ENCODE results near the gene B4GALT3. TPM values are rescaled to one million over a fixed set of nuclear protein-coding genes. Genes with fewer than 3 reads are reported as not detected.

B4GALT3 gene
- polyA plus RNA-seq, 3 donors, result 16.8 to 50.3 (median 21.0) TPM

DNA sequence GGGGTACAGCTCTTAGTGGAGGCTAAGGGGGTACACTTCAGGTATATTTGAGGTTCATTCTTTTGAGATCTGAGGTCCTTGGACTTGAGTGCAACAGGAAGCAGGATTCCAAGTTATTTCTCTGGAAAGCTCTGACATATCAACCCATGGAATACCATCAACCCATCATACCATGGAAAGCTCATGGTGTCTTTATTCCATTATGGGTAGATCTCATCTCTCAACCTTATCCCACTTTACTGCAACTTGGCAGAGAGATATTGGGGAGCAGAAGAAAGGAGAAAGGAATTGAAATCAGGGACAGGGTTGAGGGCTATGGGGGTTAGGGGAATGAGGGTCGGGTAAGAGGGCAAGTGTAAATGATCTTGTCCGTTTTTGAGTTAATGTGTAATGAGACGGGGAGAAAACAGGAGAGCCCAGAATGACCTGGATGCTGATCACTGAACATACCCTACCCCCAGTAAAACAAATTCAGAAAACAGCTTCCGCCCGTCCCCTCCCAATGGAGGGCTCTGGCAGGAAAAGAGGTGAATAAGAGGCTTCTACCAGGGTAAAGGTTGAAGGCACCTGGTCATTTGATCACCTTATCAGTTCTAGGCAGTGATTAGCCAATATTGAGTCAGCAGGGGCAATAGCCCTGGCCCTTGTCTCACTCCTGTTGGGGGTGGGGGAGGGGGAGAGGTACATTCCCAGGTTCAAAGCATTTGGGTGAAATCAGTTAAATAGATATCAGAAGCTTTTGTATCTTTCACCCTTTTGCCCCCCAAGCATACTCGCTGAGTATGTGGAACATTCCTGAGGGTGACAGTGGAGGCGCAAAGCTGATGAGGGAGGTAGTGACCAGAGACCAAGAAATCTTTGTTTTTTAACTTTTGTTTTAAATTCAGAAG is 46.7 kb upstream of the B4GALT3 start:
- Mint-ChIP-seq H3K27ac (peak overlapping the region in 5 of 7 donors; percentile 4 to 96 (median 79)), H3K27me3 (ENCODE audit: low read depth in 3 of 3) (peaks cover 0 to 5% (median 1%) of the 10 kb centered on the region in 3 donors), H3K4me1 (peaks cover 73% of the 10 kb centered on the region), H3K9me3 (peaks cover 0 to 2% (median 0%) of the 10 kb centered on the region in 7 donors), H3K4me3 (no peak overlapping the region), H3K36me3 (peaks cover 50 to 55% of the 10 kb centered on the region in 2 donors)
- Histone ChIP-seq H3K36me3 (replicated peaks in 1 of 2; ENCODE audit: control insufficient read depth in 1 of 2, insufficient read depth in 2 of 2, low read length in 2 of 2) (peaks cover 20 to 54% of the 10 kb centered on the region in 2 donors), H3K27ac (ENCODE audit: low read depth in 1 of 2, low read length in 2 of 2) (peak overlapping the region in 1 of 2 donors; percentile 37), H3K9ac (ENCODE audit: insufficient read depth, low read length, poor library complexity, severe bottlenecking) (no peak overlapping the region), H4K20me1 (ENCODE audit: insufficient read depth, low read length) (peaks cover 49% of the 10 kb centered on the region), H3K79me2 (ENCODE audit: insufficient read depth, low read length) (peaks cover 20% of the 10 kb centered on the region), H3K4me2 (replicated peaks; ENCODE audit: extremely low read depth, low read length, poor library complexity, severe bottlenecking) (no peak overlapping the region), H3K4me3 (replicated peaks in 1 of 3; ENCODE audit: low read depth in 2 of 3, low read length in 3 of 3) (no peak overlapping the region), H2AFZ (ENCODE audit: insufficient read depth, low read depth, low read length, poor library complexity, severe bottlenecking) (no peak overlapping the region), H3K4me1 (ENCODE audit: control insufficient read depth in 1 of 2, insufficient read depth in 2 of 2, low read length in 2 of 2) (peaks cover 32 to 51% of the 10 kb centered on the region in 2 donors), H3K9me3 (replicated peaks in 1 of 2; ENCODE audit: control insufficient read depth in 1 of 2, insufficient read depth in 1 of 2, low read length in 2 of 2) (no peaks in the 10 kb centered on the region), H3K27me3 (ENCODE audit: control insufficient read depth in 2 of 2, insufficient read depth in 2 of 2, low read length in 2 of 2) (no peaks in the 10 kb centered on the region)
- TF ChIP-seq, protein P1, sequence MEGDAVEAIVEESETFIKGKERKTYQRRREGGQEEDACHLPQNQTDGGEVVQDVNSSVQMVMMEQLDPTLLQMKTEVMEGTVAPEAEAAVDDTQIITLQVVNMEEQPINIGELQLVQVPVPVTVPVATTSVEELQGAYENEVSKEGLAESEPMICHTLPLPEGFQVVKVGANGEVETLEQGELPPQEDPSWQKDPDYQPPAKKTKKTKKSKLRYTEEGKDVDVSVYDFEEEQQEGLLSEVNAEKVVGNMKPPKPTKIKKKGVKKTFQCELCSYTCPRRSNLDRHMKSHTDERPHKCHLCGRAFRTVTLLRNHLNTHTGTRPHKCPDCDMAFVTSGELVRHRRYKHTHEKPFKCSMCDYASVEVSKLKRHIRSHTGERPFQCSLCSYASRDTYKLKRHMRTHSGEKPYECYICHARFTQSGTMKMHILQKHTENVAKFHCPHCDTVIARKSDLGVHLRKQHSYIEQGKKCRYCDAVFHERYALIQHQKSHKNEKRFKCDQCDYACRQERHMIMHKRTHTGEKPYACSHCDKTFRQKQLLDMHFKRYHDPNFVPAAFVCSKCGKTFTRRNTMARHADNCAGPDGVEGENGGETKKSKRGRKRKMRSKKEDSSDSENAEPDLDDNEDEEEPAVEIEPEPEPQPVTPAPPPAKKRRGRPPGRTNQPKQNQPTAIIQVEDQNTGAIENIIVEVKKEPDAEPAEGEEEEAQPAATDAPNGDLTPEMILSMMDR (IDR thresholded peaks at IDR 0.05), result no peak
- no peak for DNase-seq
- 100% methylated on average over 3 of the region's 7 CpGs for WGBS (ENCODE audit: insufficient coverage)
- intact Hi-C loops (cut with micrococcal nuclease), result no loop called here

DNA sequence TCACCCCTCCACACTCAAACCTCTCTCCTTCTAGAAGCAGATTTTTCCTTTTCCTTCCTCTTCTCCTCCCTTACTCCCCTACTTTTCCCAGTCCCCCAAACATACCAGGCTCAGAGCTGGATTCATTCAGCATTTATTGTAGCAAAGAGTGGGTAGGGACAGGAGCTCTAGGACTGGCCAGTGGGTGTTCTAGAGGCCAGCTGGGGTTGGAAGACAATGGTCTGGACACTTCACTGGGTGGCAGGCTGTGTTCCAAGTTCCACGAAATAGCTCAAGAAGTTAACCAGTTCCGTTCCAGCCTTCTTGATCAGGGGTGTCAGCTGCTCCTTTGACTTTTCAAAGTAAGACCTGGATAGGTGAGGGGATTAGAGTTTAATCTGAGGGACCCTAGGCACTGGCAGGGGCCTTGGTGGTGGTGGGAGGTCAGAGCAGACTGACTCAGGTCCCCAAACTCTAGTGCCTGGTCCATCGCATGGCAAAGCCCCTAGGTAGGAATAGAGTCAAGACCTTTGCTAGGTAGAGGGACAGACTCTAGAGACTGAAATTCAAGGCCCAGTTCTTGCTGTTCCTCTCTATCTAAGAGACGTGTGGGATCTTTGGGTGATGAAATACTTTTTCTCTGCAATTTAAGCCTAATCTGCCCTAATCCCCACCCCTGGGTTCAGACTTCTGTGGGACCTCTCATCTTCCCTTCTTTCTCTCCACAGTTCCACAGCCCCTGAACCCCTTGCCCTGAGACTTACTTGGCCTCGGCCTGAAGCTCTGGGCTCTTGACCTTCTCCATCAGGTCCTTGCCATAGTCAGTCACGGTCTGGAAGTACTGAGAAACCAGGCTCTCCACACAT is 45.1 kb upstream of the B4GALT3 start:
- H3K9me3 ChIP-seq (replicated peaks in 1 of 2; ENCODE audit: control insufficient read depth in 1 of 2, insufficient read depth in 1 of 2, low read length in 2 of 2), result no peaks in the 10 kb centered on the region
- DNase-seq, result no peak
- TF ChIP-seq, protein P1 (IDR thresholded peaks at IDR 0.05), result no peak
- peak overlapping the region; percentile 12 to 37 for H3K27ac ChIP-seq (ENCODE audit: low read depth in 1 of 2, low read length in 2 of 2)
- Mint-ChIP-seq H3K27ac (peak overlapping the region; percentile 17 to 85 (median 58)), H3K36me3 (peaks cover 55 to 61% of the 10 kb centered on the region in 2 donors), H3K4me1 (peaks cover 76% of the 10 kb centered on the region), H3K27me3 (ENCODE audit: low read depth in 3 of 3) (peaks cover 0 to 3% (median 1%) of the 10 kb centered on the region in 3 donors), H3K9me3 (peaks cover 0 to 2% (median 0%) of the 10 kb centered on the region in 7 donors), H3K4me3 (no peak overlapping the region)
- no peak overlapping the region for H3K4me3 ChIP-seq (replicated peaks in 1 of 3; ENCODE audit: low read depth in 2 of 3, low read length in 3 of 3)
- peaks cover 38 to 57% of the 10 kb centered on the region in 2 donors for H3K4me1 ChIP-seq (ENCODE audit: control insufficient read depth in 1 of 2, insufficient read depth in 2 of 2, low read length in 2 of 2)
- H2AFZ ChIP-seq (ENCODE audit: insufficient read depth, low read depth, low read length, poor library complexity, severe bottlenecking), result no peak overlapping the region
- H3K36me3 ChIP-seq (replicated peaks in 1 of 2; ENCODE audit: control insufficient read depth in 1 of 2, insufficient read depth in 2 of 2, low read length in 2 of 2), result peaks cover 26 to 57% of the 10 kb centered on the region in 2 donors
- intact Hi-C loops (cut with micrococcal nuclease), result no loop called here
- H3K9ac ChIP-seq (ENCODE audit: insufficient read depth, low read length, poor library complexity, severe bottlenecking), result no peak overlapping the region
- WGBS (ENCODE audit: insufficient coverage), result 93% methylated on average over 4 of the region's 6 CpGs
- no peaks in the 10 kb centered on the region for H3K27me3 ChIP-seq (ENCODE audit: control insufficient read depth in 2 of 2, insufficient read depth in 2 of 2, low read length in 2 of 2)
- peaks cover 61% of the 10 kb centered on the region for H4K20me1 ChIP-seq (ENCODE audit: insufficient read depth, low read length)
- H3K4me2 ChIP-seq (replicated peaks; ENCODE audit: extremely low read depth, low read length, poor library complexity, severe bottlenecking), result no peak overlapping the region
- H3K79me2 ChIP-seq (ENCODE audit: insufficient read depth, low read length), result peaks cover 37% of the 10 kb centered on the region
